Smooth muscle cell (in vitro differentiated cells): ENCODE data around the gene WDFY1. TPM values are rescaled to one million over a fixed set of nuclear protein-coding genes. Genes with fewer than 3 reads are reported as not detected.

Experiments used
- DNase-seq: peaks from one replicate; lab custom pipeline; 2025; ENCODE audit not compliant: unreplicated experiment; lab: John Stamatoyannopoulos, UW
- H2AFZ ChIP-seq: fragments of 200-600 bp; sonication (generic); 2 replicates; pipeline ENCODE4 v1.6.0; 2016; ENCODE audit warnings: antibody characterized with exemption, low read depth, mild to moderate bottlenecking
- H3F3A ChIP-seq: fragments of 200-600 bp; sonication (generic); 2 replicates; pipeline ENCODE4 v1.6.0; 2017; ENCODE audit warnings: antibody characterized with exemption, low read depth
- H3K27ac ChIP-seq: fragments of 200-600 bp; sonication (generic); 2 replicates; pipeline ENCODE4 v1.5.1; 2016; ENCODE audit warnings: low read depth, mild to moderate bottlenecking
- H3K27me3 ChIP-seq: fragments of 200-600 bp; sonication (generic); 2 replicates; pipeline ENCODE4 v1.6.1; 2016; ENCODE audit warnings: low read depth, mild to moderate bottlenecking
- H3K36me3 ChIP-seq: fragments of 200-600 bp; sonication (generic); 2 replicates; pipeline ENCODE4 v1.5.1; 2016; ENCODE audit warnings: low read depth
- H3K4me1 ChIP-seq: fragments of 200-600 bp; sonication (generic); 2 replicates; pipeline ENCODE4 v1.5.1; 2016; ENCODE audit warnings: low read depth
- H3K4me2 ChIP-seq: fragments of 200-600 bp; sonication (generic); 2 replicates; pipeline ENCODE4 v1.6.0; 2016; ENCODE audit warnings: mild to moderate bottlenecking
- H3K4me3 ChIP-seq: fragments of 200-600 bp; sonication (generic); 2 replicates; pipeline ENCODE4 v1.5.1; 2016; ENCODE audit warnings: mild to moderate bottlenecking
- H3K79me2 ChIP-seq: fragments of 200-600 bp; sonication (generic); 2 replicates; pipeline ENCODE4 v1.6.0; 2016; ENCODE audit warnings: low read depth, mild to moderate bottlenecking
- H3K9ac ChIP-seq: fragments of 200-600 bp; sonication (generic); 2 replicates; pipeline ENCODE4 v1.6.0; 2016; ENCODE audit warnings: low read depth
- H3K9me3 ChIP-seq: fragments of 200-600 bp; sonication (generic); replicated peaks from 2 replicates; pipeline ENCODE4 v1.5.1; 2016; ENCODE audit warnings: low read depth
- H4K20me1 ChIP-seq: fragments of 200-600 bp; sonication (generic); 2 replicates; pipeline ENCODE4 v1.6.0; 2016; ENCODE audit warnings: low read depth
- CTCF ChIP-seq: fragments of 200-600 bp; sonication (generic); IDR thresholded peaks from 2 replicates; pipeline ENCODE4 v1.5.1; 2017; ENCODE audit warnings: borderline replicate concordance, mild to moderate bottlenecking, antibody characterized with exemption; ENCODE audit not compliant: insufficient read depth, poor library complexity, severe bottlenecking
- WGBS: methylation state at CpG from one replicate; pipeline ENCODE4 v1.1.7; 2016; ENCODE audit warnings: low lambda C conversion rate; 5-methylcytosine and 5-hydroxymethylcytosine counted together
- polyA plus RNA-seq: library from polyadenylated mRNA; unstranded; fragments of >200 nt; fragmentation: Nextera tagmentation; extraction: Ambion mirVana; gene quantifications from 2 replicates; pipeline ENCODE4 v1.2.1, GENCODE V29; 2016
- total RNA-seq: library from RNA; depleted of rRNA; stranded (reverse); fragments of >200 nt; gene quantifications from 2 replicates; pipeline ENCODE4 v1.2.3, GENCODE V29; 2014

The WDFY1 gene
- total and polyA plus RNA-seq, 2 experiments from 2014 or later, result 31.6 to 58.6 TPM

GRCh38 chr2:223826995-223827394 lies 118.1 kb downstream of the WDFY1 start:
- H3K27me3 ChIP-seq, result no peaks in the 10 kb centered on the region
- no peak overlapping the region for H3K27ac ChIP-seq
- no peak overlapping the region for H3K4me2 ChIP-seq
- TF ChIP-seq CTCF, result no peak
- no peaks in the 10 kb centered on the region for H3K79me2 ChIP-seq
- no peaks in the 10 kb centered on the region for H3K36me3 ChIP-seq
- H2AFZ ChIP-seq, result no peak overlapping the region
- no peaks in the 10 kb centered on the region for H4K20me1 ChIP-seq
- no peak overlapping the region for H3K9ac ChIP-seq
- H3K9me3 ChIP-seq, result no peaks in the 10 kb centered on the region
- DNase-seq, result no peak
- WGBS, result 72% methylated on average over 4 of the region's 4 CpGs
- no peak overlapping the region for H3K4me3 ChIP-seq
- no peaks in the 10 kb centered on the region for H3F3A ChIP-seq
- H3K4me1 ChIP-seq, result no peaks in the 10 kb centered on the region

Other genes starting within 250 kb of the WDFY1 start
- 5.9 and 11.4 TPM in 2 replicates for gene AP1S3, start 107.8 kb downstream of the WDFY1 start, total RNA-seq
- 1.4 and 3.4 TPM in 2 replicates for gene AP1S3, start 107.8 kb downstream of the WDFY1 start, polyA plus RNA-seq
- gene MRPL44, start 12.1 kb upstream of the WDFY1 start, total RNA-seq, result 23.2 and 34.5 TPM in 2 replicates
- gene MRPL44, start 12.1 kb upstream of the WDFY1 start, polyA plus RNA-seq, result 23.5 and 25.4 TPM in 2 replicates
- 2,183 and 2,362 TPM in 2 replicates for gene SERPINE2, start 94.0 kb upstream of the WDFY1 start, total RNA-seq
- gene SERPINE2, start 94.0 kb upstream of the WDFY1 start, polyA plus RNA-seq, result 2,391 and 3,094 TPM in 2 replicates